Coronary artery (tissue), 2 donors: ENCODE measurements around the gene MT1HL1.

ENCODE experiments used
- DNase-seq: peaks from one replicate; pipeline ENCODE4 v3.0.0-alpha.2; 2017; ENCODE audit warnings: low spot score
- H3K27ac ChIP-seq, 2 donors: fragments of 200-600 bp; sonication (generic); one replicate each; pipeline ENCODE4 v1.5.1; 2016 to 2019
- H3K4me3 ChIP-seq: fragments of 200-600 bp; sonication (generic); 2 replicates; pipeline ENCODE4 v1.5.1; 2016; ENCODE audit warnings: mild to moderate bottlenecking, moderate library complexity
- TF ChIP-seq, protein P1 (sequence below): fragments of 200-600 bp; sonication (generic); IDR thresholded peaks from one replicate; pipeline ENCODE4 v1.5.1; 2019; ENCODE audit warnings: antibody characterized with exemption

MT1HL1 gene

DNA sequence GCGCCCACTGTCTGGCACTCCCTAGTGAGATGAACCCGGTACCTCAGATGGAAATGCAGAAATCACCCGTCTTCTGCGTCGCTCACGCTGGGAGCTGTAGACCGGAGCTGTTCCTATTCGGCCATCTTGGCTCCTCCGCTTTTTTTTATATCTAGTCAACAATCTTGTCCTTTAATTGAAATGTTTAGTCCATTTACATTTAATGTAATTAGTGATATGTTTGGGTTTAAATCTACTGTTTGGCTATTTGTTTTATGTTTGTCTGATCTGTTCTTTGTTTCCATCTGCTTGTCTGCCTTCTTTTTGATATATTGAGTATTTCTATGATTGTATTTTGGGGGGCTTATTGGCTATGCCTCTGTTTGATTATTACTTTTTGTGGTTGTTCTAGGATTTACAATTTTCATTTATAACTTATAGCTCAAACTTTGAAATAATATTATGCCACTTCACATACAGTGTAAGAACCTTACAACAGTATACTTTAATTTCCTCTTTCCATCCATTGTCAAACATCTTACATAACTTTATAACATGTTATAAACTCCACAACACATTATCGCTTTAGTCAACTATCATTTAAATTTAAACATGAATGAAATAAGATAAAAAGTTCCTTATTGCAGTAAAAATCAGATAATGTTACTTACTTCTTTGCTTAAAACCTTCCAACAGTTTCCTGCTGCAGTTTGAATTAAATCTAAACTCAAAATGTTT is 21.3 kb upstream of the MT1HL1 start:
- no peak for DNase-seq
- TF ChIP-seq, protein P1, sequence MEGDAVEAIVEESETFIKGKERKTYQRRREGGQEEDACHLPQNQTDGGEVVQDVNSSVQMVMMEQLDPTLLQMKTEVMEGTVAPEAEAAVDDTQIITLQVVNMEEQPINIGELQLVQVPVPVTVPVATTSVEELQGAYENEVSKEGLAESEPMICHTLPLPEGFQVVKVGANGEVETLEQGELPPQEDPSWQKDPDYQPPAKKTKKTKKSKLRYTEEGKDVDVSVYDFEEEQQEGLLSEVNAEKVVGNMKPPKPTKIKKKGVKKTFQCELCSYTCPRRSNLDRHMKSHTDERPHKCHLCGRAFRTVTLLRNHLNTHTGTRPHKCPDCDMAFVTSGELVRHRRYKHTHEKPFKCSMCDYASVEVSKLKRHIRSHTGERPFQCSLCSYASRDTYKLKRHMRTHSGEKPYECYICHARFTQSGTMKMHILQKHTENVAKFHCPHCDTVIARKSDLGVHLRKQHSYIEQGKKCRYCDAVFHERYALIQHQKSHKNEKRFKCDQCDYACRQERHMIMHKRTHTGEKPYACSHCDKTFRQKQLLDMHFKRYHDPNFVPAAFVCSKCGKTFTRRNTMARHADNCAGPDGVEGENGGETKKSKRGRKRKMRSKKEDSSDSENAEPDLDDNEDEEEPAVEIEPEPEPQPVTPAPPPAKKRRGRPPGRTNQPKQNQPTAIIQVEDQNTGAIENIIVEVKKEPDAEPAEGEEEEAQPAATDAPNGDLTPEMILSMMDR, result no peak
- H3K4me3 ChIP-seq, result no peak overlapping the region
- no peak overlapping the region for H3K27ac ChIP-seq

DNA sequence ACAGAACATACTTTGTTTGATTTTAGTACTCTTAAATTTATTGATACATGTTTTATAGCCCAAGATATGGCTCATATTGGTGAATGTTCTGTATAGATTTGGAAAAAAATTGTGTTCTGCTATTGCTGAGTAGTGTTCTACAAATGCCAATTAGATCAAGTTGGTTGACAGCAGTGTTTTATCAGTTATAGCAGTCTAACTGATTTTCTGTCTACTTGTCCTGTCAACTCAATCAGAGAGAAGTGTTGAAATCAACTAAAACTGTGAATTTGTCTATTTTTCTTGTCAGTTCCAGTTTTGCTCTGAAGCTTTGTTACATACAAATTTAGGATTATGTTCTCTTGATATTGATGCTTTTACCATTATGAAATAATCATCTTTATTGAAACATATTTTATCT is 14.7 kb upstream of the MT1HL1 start:
- TF ChIP-seq, protein P1, result no peak
- Histone ChIP-seq H3K4me3 (no peak overlapping the region), H3K27ac (no peak overlapping the region)
- DNase-seq, result no peak

DNA sequence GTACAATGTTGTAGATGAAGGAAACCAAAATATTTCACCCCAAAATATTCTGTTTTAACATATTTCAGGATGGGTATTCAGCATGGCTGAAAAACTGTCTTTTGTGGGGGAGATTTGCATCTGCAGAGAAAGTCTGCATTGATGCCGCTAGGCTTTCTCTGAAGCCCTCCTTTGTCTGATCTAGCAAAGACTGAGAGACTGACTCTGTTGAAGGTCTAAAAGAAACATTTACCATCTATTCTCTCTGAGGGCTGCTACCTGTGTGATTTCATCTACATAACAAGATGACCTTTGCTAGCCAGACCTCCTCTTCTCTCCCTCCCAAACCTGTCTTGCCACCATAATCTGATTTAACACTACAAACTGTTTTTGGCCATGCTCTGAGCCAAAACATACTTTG is 12.4 kb upstream of the MT1HL1 start:
- H3K4me3 ChIP-seq, result no peak overlapping the region
- DNase-seq, result no peak
- peak overlapping the region; percentile 7 to 9 for H3K27ac ChIP-seq
- TF ChIP-seq, protein P1, result no peak

DNA sequence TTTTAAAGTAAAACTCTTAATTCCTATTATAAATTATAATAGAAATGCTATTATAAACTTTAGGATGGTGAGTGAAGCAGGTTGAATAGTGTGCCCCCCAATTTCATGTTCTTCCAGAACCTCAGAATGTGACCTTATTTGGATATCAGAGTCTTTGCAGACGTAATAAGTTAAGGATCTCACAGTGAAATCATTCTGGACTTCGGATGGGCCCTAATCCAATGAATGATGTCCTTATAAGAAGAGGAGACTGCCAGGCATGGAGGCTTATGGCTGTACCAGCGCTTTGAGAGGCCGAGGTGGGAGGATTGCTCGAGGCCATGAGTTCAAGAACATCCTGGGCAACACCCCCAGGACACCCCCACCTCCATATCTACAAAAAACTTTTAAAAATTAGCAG is 9.4 kb upstream of the MT1HL1 start:
- TF ChIP-seq, protein P1, result no peak
- no peak for DNase-seq
- Histone ChIP-seq H3K27ac (peak overlapping the region; percentile 86 to 95), H3K4me3 (no peak overlapping the region)

DNA sequence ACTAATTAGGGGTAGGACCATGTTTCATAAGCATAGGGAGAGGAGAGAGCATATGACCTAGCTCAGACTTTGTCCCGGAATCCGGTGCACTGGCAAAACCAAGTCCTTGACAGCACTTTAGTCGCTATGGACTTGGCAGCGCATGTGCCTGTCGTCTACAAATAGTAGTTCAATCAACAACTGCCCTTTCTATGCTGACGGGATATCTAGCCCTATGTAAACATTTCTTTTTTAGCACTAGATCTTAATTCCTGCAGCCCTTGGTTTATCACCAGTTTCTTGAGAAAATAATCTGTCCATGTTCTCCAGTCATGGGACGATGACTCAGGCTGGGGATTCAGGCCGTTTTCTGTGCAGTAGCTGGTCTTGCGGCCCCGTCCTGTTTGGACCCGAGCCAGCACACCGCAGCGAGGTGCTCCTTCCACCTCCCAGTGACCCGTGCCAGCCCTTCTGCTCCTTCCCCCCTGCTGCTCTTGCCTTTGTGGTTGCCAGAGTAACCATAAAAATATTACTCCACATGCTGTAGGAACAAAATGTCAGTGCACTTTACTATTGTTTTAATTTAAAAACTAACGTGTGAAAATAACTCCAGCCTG is 8.6 kb upstream of the MT1HL1 start:
- H3K4me3 ChIP-seq, result peak overlapping the region; percentile 15
- DNase-seq, result peak; percentile 95
- TF ChIP-seq, protein P1, result no peak
- peak overlapping the region; percentile 86 to 95 for H3K27ac ChIP-seq

DNA sequence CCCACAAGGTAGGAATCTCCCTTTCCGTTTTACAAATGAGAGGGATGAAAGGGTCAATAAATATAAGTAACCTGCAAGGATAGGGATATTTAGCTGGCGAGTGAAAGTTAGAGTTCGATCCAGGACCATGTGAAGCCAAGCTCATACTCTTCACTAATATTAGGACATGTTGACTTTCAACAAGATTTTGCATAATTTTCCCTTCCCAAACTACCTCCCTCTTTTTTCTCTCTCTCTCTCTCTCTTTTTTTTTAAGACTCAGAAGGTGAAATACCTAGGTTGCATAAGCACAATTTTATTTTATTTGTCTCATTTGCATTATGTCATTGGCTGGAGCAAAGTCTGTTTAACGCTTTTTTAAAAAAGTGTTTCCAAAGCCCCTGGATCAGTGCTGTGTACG is 8.1 kb upstream of the MT1HL1 start:
- Histone ChIP-seq H3K4me3 (peak overlapping the region; percentile 15), H3K27ac (peak overlapping the region; percentile 86 to 95)
- TF ChIP-seq, protein P1, result no peak
- DNase-seq, result no peak

DNA sequence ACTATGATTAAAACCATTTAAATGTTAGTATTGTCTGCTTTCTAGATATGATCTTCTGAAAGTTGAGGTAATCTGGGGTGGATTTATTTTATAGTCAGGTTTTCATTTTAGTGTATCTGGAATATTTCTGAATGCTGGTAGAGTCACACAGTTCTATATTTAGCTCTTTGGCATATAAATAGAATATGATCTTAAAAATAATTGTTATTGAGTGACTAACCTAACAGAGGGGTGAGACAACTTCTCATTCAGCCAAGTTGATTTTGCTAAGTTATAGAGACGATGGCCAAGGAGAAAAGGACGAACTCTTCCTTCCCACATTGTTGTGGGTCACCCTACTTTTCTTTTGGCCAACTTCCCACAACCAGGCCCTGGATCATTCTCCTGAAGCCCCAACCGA is 7.2 kb upstream of the MT1HL1 start:
- DNase-seq, result no peak
- TF ChIP-seq, protein P1, result no peak
- H3K4me3 ChIP-seq, result no peak overlapping the region
- H3K27ac ChIP-seq, result peak overlapping the region; percentile 86 to 95
